Right ventricle myocardium inferior (tissue), 1 donor: ENCODE measurements around the gene NLGN4Y. TPM values are rescaled to one million over a fixed set of nuclear protein-coding genes. Genes with fewer than 3 reads are reported as not detected.
A peak's percentile ranks its signal among the peaks of the same experiment; 100 is the strongest.

ENCODE experiments used
- ATAC-seq: fragments of 200-7000 bp; cut with Tn5 transposase; one replicate; pipeline ENCODE4 v1.9.1; 2020; ENCODE audit warnings: mild to moderate bottlenecking, moderate library complexity
- DNase-seq: peaks from one replicate; pipeline ENCODE4 v3.0.0; 2021; ENCODE audit errors: missing footprints
- intact Hi-C: fragments of 100-400 bp; cut with DNase I; formaldehyde crosslinking; loops from one replicate; pipeline ENCODE4 v1.11.0; 2022
- long read RNA-seq: library from polyadenylated mRNA; unstranded; transcript quantifications from one replicate; pipeline ENCODE4 v2.0.0, GENCODE V29; 2021
- total RNA-seq: library from RNA; stranded (reverse); fragmentation: NEBNext Ultra II Directional; extraction: Animal tissue kit (Norgen Biotek cat#: 25700); gene quantifications from one replicate; pipeline ENCODE4 v1.2.1, GENCODE V29; 2021
- donor health status: DM: no; HTN: yes; CAD: no; lungs with severe emphysema.

Gene NLGN4Y
- total RNA-seq: 0.51 TPM
- long read RNA-seq: 0 reads

GRCh38 chrY:14524272-14525231, at the start of gene NLGN4Y:
Gene NLGN4Y, plus strand, starts transcription at chrY:14524529. Its CDS starts 97,591 bp downstream, at chrY:14622120.
- ATAC-seq: peak; percentile 10
- no peak for DNase-seq

GRCh38 chrY:14485935-14486334, 38.4 kb upstream of the NLGN4Y start:
- intact Hi-C loops: no loop called here
- ATAC-seq (no peak), DNase-seq (no peak)

More at GRCh38 chrY:14524272-14525231, at the start of gene NLGN4Y:
- intact Hi-C loops: no loop called here

GRCh38 chrY:14490226-14490625, 34.1 kb upstream of the NLGN4Y start:
- intact Hi-C loops: no loop called here
- ATAC-seq (no peak), DNase-seq (no peak)

DNA sequence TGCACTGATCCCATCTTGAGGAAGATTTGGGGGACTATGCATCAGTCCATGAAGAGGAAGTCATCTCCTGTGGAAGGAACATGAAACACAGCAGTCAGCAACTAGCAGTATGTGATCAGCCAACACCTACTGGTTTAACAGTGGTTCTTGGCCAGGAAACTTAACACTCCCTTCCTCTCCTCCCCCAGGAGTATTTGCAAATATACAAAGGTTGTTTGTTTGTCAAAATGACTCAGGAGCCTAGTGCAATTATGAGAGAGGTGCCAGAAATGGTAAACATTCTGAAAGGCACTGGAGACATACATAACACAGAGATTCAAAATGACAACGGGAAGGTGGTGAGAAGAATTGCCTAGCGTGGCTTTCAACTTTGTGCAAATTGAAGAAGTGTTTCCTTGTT, 26.3 kb upstream of the NLGN4Y start:
- DNase-seq: no peak
- intact Hi-C loops: no loop called here

GRCh38 chrY:14504592-14504991, 19.7 kb upstream of the NLGN4Y start:
- no peak for DNase-seq
- intact Hi-C loops: no loop called here
- ATAC-seq: no peak

More for the DNA sequence above, 26.3 kb upstream of the NLGN4Y start:
- no peak for ATAC-seq

DNA sequence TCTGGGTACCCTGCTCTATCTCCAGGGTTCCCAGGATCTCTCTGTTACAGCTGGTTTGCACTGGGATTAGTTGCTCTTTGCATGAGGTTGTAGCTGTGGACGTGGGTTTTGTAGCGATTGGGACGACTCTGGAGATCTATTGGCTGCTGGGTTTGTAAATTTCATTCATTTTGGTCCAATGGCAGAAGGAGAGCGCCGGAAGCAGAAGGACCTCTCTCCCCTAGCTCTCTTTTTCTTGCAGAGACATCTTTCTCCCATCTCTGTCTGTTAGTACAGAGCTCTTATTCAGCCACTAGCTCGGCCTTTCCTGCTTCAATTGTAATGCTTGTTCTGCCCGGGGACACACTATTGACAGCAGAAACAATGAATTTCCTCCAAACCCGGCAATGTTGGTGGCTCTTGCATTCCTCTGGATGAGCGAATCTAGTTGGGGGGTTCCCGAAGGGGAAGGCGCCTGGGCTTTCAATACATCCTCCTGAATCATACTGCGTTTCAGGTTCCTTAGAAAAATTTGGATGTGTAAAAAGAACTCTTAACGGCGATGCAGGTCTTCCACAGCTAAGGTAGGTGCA, 1.9 kb upstream of the NLGN4Y start:
- intact Hi-C loops: no loop called here
- ATAC-seq (no peak), DNase-seq (no peak)

DNA sequence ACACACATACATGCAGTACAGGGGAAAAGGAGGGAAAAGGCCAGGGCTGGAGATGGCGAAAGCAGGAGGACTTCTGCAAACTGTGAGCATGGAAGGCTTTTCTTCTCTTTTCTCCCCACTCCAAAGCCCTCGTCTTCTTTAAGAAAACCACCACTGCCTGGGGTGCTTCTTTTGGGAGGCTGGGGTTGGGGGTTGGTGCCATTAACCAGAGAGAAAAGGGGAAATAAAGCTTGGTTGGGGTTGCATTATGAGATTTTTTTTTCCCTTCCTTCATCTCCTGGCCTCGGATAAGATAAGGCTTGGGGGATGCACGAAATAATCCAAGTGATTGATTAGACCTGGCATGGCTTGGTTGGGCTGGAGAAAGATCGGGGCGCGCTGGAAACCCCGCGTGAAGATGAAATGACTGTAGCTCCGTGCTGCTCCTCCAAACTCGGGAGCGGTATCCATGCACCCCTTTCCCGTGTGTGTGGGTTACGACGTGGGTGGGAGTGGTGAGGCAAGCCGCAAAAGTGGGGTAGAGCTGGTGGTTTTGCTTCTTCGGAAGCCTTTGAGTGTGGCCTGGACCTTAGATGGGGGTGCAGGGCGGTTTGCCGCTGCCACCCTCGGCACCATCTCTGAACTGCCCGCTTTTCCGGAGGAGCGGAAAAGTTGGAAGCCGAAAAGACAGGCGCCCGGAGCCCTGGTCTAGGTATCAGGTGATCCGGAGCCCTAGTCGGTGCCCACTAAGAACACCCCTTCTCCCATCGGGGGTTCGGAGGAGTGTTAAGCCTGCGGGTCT, 648 bp upstream of the NLGN4Y start:
- intact Hi-C loops: no loop called here
- ATAC-seq: no peak

DNA sequence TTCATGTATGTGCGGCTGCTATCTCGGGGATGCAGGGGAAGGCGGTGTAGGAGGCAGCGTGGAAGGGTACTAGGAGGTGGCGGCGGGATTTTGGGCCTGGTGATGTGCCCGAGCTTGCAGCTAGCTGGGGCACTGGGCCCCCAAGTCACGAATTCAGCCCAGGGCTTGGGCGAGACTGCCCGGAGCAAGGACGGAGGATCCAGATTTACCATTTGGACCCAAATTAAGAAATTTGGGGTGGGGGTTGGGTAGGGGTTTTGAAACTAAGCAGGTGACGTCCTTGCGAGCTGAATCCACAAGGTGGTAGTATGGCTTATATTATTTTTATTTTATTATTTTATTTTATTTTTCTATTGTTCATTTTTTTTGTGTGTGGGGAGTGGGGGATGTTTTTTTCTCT, 986 bp downstream of the NLGN4Y start:
- DNase-seq (no peak), ATAC-seq (no peak)
- intact Hi-C loops: no loop called here

More for the DNA sequence above, 648 bp upstream of the NLGN4Y start:
- no peak for DNase-seq

DNA sequence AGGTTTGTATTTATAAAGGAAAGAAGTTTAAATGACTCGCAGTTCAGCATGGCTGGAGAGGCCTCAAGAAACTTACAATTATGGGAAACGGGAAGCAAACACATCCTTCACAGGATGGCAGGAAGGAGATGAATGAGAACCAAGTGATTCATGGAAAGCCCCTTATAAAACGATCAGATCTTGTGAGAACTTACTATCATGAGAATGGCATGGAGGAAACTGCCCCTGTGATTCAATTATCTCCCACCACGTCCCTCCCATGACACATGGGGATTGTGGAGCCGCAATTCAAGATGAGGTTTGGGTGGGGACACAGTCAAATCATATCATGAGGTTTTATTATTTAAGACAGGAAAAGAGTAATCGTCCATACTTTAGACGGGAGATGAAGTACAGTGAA, 4.0 kb downstream of the NLGN4Y start:
- ATAC-seq: no peak

DNA sequence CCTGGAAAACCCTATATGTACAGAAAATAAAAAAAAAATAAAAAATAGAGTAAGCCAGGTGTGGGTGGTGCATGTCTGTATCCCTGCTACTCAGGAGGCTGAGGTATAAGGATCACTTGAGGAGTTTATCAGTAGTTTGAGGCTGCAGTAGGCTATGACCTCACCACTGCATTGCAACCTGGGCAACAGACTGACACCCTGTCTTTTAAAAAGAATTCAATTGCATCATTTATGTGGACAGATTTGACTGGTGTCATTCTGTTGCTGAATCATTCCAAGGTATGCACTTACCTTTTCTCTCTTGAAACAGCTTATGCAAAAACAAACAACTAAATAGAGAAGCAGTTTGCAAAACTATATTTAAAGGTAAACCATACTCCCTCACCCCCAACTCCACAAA, 12.4 kb downstream of the NLGN4Y start:
- intact Hi-C loops: no loop called here
- DNase-seq: no peak
- no peak for ATAC-seq

More for the DNA sequence above, 4.0 kb downstream of the NLGN4Y start:
- intact Hi-C loops: no loop called here
- no peak for DNase-seq

GRCh38 chrY:14543506-14543905, 19.2 kb downstream of the NLGN4Y start:
- DNase-seq (no peak), ATAC-seq (no peak)
- intact Hi-C loops: no loop called here

DNA sequence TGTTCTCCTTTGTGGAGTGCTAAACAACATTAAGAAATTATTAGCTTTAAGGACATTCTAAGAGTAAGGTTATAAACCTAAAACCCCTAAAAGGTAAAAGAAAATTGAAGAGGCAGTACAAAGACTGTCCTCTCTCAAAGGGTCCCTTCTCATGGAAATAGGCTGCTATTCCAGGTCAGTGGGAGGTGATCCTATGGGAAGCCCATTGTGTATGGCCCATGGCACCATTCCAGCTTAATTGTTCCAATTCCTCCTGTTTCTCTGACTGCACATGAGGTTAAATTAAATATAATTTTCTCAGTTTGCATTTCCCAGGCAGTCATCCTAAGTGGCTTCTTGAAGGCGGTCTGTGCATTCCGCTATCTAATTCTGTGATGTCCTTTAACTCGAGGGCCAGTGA, 57.0 kb downstream of the NLGN4Y start:
- ATAC-seq (no peak), DNase-seq (no peak)
- intact Hi-C loops: no loop called here

- ATAC-seq (no peak), DNase-seq (no peak)
- intact Hi-C loops: no loop called here
Measured at GRCh38 chrY:14586725-14587124, 62.4 kb downstream of the NLGN4Y start.

DNA sequence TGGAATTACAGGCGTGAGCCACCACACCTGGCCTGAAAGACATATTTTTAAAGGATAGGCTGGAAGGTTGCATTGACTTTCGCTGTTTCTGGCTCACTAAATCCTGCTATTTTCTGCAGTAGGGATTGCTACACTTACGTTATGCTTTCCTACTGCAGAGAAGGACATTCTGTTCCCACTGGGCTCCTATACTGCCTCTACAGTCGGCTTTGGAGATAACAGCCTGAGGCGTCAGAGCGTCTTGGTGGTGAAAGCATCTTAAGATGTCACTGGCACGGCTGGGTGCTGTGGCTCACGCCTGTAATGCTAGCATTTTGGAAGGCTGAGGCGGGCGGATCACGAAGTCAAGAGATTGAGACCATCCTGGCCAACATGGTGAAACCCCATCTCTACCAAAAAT, 77.0 kb downstream of the NLGN4Y start:
- DNase-seq (no peak), ATAC-seq (no peak)
- intact Hi-C loops: no loop called here

DNA sequence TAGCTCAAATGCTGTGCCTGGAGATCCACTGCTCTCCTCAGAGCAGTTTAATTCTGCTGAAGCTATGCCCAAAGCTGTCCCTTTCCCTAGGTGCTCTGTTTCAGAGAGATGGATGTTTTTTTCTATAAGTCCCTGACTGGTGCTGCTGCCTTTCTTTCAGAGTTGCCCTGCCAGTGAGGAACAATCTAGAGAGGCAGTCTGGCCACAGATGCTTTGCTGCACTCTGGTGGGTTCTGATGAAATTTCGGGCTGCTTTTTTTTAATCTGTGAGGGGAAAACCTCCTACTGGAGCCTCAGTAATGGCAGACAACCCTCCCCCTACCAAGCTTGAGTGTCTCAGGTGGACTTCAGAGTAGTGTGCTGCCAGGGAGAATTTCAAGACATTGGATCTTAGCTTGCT, 93.3 kb downstream of the NLGN4Y start:
- intact Hi-C loops: no loop called here
- DNase-seq (no peak), ATAC-seq (no peak)

- no peak for DNase-seq
- ATAC-seq: no peak
- intact Hi-C loops: no loop called here
Measured at GRCh38 chrY:14618513-14618912, 94.2 kb downstream of the NLGN4Y start.

DNA sequence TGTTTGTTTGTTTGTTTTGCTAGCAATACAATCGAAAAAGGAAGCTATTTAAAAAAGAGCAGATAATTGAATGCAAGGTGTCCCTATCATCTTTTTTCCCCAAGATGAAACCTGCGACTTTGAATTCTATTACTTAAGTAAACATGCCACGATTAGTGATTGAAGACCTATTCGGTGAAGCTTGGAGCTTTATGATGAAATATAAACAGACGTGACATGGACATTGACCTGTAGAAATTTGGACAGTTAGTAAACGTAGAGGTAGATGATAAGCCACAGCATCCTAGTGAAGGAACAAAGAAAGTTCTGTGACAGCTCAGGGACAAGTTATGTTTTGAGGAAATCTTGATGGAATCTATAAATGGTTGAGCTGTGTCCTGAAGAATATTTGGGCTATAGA, 103.9 kb downstream of the NLGN4Y start:
- DNase-seq: no peak
- no peak for ATAC-seq
- intact Hi-C loops: no loop called here

DNA sequence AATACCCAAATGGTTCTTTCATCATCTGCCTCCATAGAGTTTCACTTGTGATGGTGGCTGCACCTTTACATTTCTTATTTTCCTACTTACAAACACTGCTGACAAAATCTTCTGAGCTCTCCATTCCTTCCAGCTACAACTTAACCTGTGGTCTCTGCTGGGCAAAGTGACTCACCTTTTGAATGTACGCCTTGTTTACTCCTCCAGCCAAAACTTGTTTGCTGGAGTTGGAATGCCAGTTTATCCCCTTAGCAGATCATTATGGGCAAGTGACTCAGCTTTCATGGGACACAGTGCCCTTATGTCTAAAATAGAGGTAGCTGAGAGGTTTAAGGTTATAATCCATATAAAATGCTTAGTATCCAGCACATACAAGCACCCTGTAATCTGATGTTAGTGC, 107.3 kb downstream of the NLGN4Y start:
- no peak for ATAC-seq
- no peak for DNase-seq
- intact Hi-C loops: no loop called here

DNA sequence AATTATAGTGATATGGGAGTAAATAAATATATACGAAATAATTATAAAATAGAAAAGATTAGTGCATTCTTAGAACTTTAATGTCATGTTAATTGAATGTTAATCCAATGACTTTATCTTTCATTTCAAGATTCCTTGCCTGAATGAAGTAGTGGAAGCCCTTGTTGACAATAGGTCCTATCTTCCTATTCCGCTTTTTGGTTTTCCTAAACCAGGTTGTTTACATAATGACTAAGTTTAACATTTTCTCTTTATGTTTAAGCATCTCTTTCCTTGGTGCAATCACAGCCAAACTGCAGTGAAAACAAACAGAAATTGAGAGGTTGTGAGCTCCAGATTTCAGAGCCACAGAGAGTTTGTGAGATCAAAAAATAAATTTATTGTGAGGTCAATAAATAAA, 109.4 kb downstream of the NLGN4Y start:
- ATAC-seq: no peak
- no peak for DNase-seq
- intact Hi-C loops: no loop called here

GRCh38 chrY:14634954-14635353, 110.6 kb downstream of the NLGN4Y start:
- no peak for ATAC-seq
- no peak for DNase-seq
- intact Hi-C loops: no loop called here
